SU-DHL-6 (cell line): Measurements from ENCODE around the gene BICD1.

Source experiments
- EZH2phosphoT487 ChIP-seq: fragments of 200-600 bp; sonication (generic), shearing (Covaris generic); conservative IDR thresholded peaks from 2 replicates; pipeline ENCODE4 v1.6.1; 2018; ENCODE audit warnings: mild to moderate bottlenecking, antibody characterized with exemption, low read length, moderate library complexity, mixed read lengths
- TF ChIP-seq, protein P1 (sequence below): fragments of 200-600 bp; sonication (generic); IDR thresholded peaks from one replicate; pipeline ENCODE4 v1.5.1; 2017; ENCODE audit warnings: antibody characterized with exemption, mild to moderate bottlenecking, low read length, moderate library complexity; ENCODE audit not compliant: insufficient read depth, poor library complexity, severe bottlenecking

DNA sequence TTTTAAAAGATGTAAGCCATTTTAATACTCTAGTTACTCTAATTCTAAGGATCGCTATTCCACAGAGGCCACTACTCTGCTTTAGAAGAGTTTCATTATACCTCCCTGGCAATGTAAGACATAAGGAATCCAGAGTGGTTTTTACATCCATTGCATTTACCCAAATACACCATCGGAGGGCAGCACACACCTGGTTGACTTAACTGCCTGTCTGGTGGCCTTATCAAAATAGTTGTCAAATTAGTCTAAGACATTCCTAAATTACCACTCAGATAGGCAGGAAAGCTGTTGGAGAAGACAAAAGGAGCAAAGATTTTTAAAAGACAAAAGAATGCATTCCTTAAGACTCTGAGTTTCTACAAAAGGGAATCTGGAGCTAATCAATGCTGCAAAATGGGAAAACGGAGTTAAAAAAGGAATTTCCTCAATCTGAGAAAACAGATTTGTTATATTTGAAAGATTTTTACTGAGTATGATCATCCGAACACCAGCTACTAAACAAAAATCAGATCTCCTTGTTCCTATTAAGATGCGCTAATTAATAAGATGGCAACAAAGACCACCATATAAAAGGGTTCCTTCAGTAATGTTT is 258.9 kb downstream of the BICD1 start:
- TF ChIP-seq, protein P1, sequence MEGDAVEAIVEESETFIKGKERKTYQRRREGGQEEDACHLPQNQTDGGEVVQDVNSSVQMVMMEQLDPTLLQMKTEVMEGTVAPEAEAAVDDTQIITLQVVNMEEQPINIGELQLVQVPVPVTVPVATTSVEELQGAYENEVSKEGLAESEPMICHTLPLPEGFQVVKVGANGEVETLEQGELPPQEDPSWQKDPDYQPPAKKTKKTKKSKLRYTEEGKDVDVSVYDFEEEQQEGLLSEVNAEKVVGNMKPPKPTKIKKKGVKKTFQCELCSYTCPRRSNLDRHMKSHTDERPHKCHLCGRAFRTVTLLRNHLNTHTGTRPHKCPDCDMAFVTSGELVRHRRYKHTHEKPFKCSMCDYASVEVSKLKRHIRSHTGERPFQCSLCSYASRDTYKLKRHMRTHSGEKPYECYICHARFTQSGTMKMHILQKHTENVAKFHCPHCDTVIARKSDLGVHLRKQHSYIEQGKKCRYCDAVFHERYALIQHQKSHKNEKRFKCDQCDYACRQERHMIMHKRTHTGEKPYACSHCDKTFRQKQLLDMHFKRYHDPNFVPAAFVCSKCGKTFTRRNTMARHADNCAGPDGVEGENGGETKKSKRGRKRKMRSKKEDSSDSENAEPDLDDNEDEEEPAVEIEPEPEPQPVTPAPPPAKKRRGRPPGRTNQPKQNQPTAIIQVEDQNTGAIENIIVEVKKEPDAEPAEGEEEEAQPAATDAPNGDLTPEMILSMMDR, result peak; percentile 76
- no peak for TF ChIP-seq EZH2phosphoT487
